H1 (cell line): Measurements from ENCODE around the gene KCNV2. TPM values are rescaled to one million over a fixed set of nuclear protein-coding genes. Genes with fewer than 3 reads are reported as not detected.

Experiments used
- CTCF ChIA-PET: fragments of 300-600 bp; sonication (Branson Sonifier 250); formaldehyde crosslinking; loops from one replicate; lab custom pipeline; 2021; ENCODE audit not compliant: partially characterized antibody; lab: Charles Lee
- POLR2A ChIA-PET: fragments of 300-600 bp; sonication (Branson Sonifier 250); formaldehyde crosslinking; loops from one replicate; lab custom pipeline; 2021; ENCODE audit warnings: inconsistent platforms; ENCODE audit not compliant: partially characterized antibody; lab: Charles Lee
- DNase-seq, 2 experiments: peaks; one replicate each; pipeline versions ENCODE4 v3.0.0 to v3.0.0-alpha.2; 2010 to 2022; ENCODE audit warnings: low spot score in 2 of 2, low read depth in 1 of 2, mixed read lengths in 1 of 2
- FAIRE-seq: peaks from 2 replicates; lab custom pipeline; 2011; peaks lifted over from hg19 to GRCh38; lab: Jason Lieb, UNC
- H2AFZ ChIP-seq: 2 replicates; pipeline ENCODE4 v1.8.1; 2012; ENCODE audit warnings: low read length, inconsistent platforms
- H2AK5ac ChIP-seq: 2 replicates; pipeline ENCODE4 v1.6.1; 2013; ENCODE audit warnings: low read depth, low read length
- H2BK120ac ChIP-seq: replicated peaks from 2 replicates; pipeline ENCODE3; 2013; ENCODE audit warnings: low read depth, low read length, inconsistent platforms
- H2BK12ac ChIP-seq: 2 replicates; pipeline ENCODE4 v1.6.1; 2013; ENCODE audit warnings: low read depth, low read length
- H2BK15ac ChIP-seq: 2 replicates; pipeline ENCODE4 v1.6.1; 2013; ENCODE audit warnings: low read length
- H2BK20ac ChIP-seq: 2 replicates; pipeline ENCODE4 v1.6.1; 2013; ENCODE audit warnings: low read length
- H2BK5ac ChIP-seq: 2 replicates; pipeline ENCODE4 v1.6.1; 2013; ENCODE audit warnings: low read depth, low read length
- H3K14ac ChIP-seq: 2 replicates; pipeline ENCODE4 v1.6.1; 2013; ENCODE audit warnings: inconsistent platforms; ENCODE audit not compliant: insufficient read length
- H3K18ac ChIP-seq: 2 replicates; pipeline ENCODE4 v1.6.1; 2013; ENCODE audit warnings: low read length; ENCODE audit errors: extremely low read depth
- H3K23ac ChIP-seq: 2 replicates; pipeline ENCODE4 v1.6.1; 2013; ENCODE audit warnings: inconsistent platforms; ENCODE audit not compliant: insufficient read length
- H3K23me2 ChIP-seq: 2 replicates; pipeline ENCODE4 v1.6.1; 2013; ENCODE audit warnings: low read depth, low read length
- H3K27ac ChIP-seq: 2 replicates; pipeline ENCODE4 v1.6.1; 2011; ENCODE audit warnings: low read depth, low read length, inconsistent platforms
- H3K27me3 ChIP-seq, 4 experiments: replicated peaks in 1 of 4; 1 replicate in 1 of 4; 2 replicates in 3 of 4; pipeline versions ENCODE4 v1.6.1 to v1.8.1; 2011 to 2013; ENCODE audit warnings: low read length in 3 of 4, mild to moderate bottlenecking in 3 of 4, inconsistent platforms in 2 of 4, mixed read lengths in 2 of 4, moderate library complexity in 1 of 4; ENCODE audit not compliant: control insufficient read depth in 3 of 4, insufficient read depth in 3 of 4; ENCODE audit errors: extremely low read depth in 1 of 4
- H3K36me3 ChIP-seq, 4 experiments: 2 replicates each; pipeline versions ENCODE4 v1.6.1 to v1.8.1; 2011 to 2013; ENCODE audit warnings: mild to moderate bottlenecking in 4 of 4, low read length in 3 of 4, moderate library complexity in 2 of 4, control low read depth in 1 of 4, inconsistent platforms in 1 of 4; ENCODE audit not compliant: insufficient read depth in 4 of 4, control insufficient read depth in 2 of 4
- H3K4ac ChIP-seq: replicated peaks from 2 replicates; pipeline ENCODE3; 2013; ENCODE audit warnings: low read length, low read depth, mixed read lengths, inconsistent platforms; ENCODE audit not compliant: insufficient read length
- H3K4me1 ChIP-seq, 4 experiments: replicated peaks in 1 of 4; 1 replicate in 1 of 4; 2 replicates in 3 of 4; pipeline versions ENCODE4 v1.6.1 to v1.8.1; 2011 to 2013; ENCODE audit warnings: low read length in 3 of 4, inconsistent platforms in 2 of 4, mixed read lengths in 1 of 4; ENCODE audit not compliant: insufficient read depth in 4 of 4, control insufficient read depth in 3 of 4
- H3K4me2 ChIP-seq, 2 experiments: 2 replicates each; pipeline versions ENCODE4 v1.6.1 to v1.8.1; 2011 to 2013; ENCODE audit warnings: low read depth in 2 of 2, low read length in 2 of 2, control low read depth in 1 of 2, inconsistent platforms in 1 of 2, mild to moderate bottlenecking in 1 of 2; ENCODE audit not compliant: insufficient read depth in 1 of 2
- H3K4me3 ChIP-seq, 4 experiments: fragments of 200-600, 300-600 bp in 1 of 4; sonication (generic), shearing (Covaris generic), sonication (Bioruptor Twin) in 1 of 4; 2 replicates each; pipeline versions ENCODE4 v1.5.1 to v1.8.1; 2011 to 2016; ENCODE audit warnings: low read length in 4 of 4, low read depth in 3 of 4, control low read depth in 2 of 4, inconsistent platforms in 2 of 4, mild to moderate bottlenecking in 2 of 4, mixed read lengths in 1 of 4, moderate library complexity in 1 of 4; ENCODE audit not compliant: insufficient read depth in 2 of 4; ENCODE audit errors: extremely low read depth in 1 of 4
- H3K56ac ChIP-seq: replicated peaks from 2 replicates; pipeline ENCODE3; 2013; ENCODE audit warnings: low read depth, mild to moderate bottlenecking, mixed read lengths, low read length, inconsistent platforms; ENCODE audit not compliant: insufficient read length
- H3K79me1 ChIP-seq: 2 replicates; pipeline ENCODE4 v1.6.1; 2013; ENCODE audit warnings: low read depth, low read length, control low read depth
- H3K79me2 ChIP-seq, 2 experiments: 2 replicates each; pipeline versions ENCODE4 v1.6.1 to v1.8.1; 2012 to 2013; ENCODE audit warnings: low read length in 2 of 2, mild to moderate bottlenecking in 2 of 2, inconsistent platforms in 1 of 2; ENCODE audit not compliant: insufficient read depth in 2 of 2, control insufficient read depth in 1 of 2
- H3K9ac ChIP-seq, 4 experiments: replicated peaks in 1 of 4; 1 replicate in 1 of 4; 2 replicates in 3 of 4; pipeline versions ENCODE4 v1.6.1 to v1.8.1; 2011 to 2013; ENCODE audit warnings: low read depth in 3 of 4, low read length in 3 of 4, control low read depth in 2 of 4, mild to moderate bottlenecking in 2 of 4, moderate library complexity in 2 of 4, inconsistent platforms in 1 of 4; ENCODE audit errors: extremely low read depth in 1 of 4
- H3K9me3 ChIP-seq, 2 experiments: 2 replicates each; pipeline versions ENCODE4 v1.6.1 to v1.8.1; 2012 to 2013; ENCODE audit warnings: mild to moderate bottlenecking in 2 of 2, moderate library complexity in 2 of 2, control low read depth in 1 of 2, inconsistent platforms in 1 of 2, low read depth in 1 of 2, low read length in 1 of 2, mixed read lengths in 1 of 2; ENCODE audit not compliant: insufficient read depth in 2 of 2
- H4K20me1 ChIP-seq, 2 experiments: replicated peaks in 1 of 2; 2 replicates each; pipeline versions ENCODE3 to v1.8.1; 2011 to 2013; ENCODE audit warnings: inconsistent platforms in 2 of 2, low read length in 2 of 2, mild to moderate bottlenecking in 1 of 2; ENCODE audit not compliant: insufficient read depth in 2 of 2, control insufficient read depth in 1 of 2
- H4K5ac ChIP-seq: 2 replicates; pipeline ENCODE4 v1.6.1; 2013; ENCODE audit warnings: low read length, low read depth, mixed read lengths, inconsistent platforms; ENCODE audit not compliant: insufficient read length
- H4K8ac ChIP-seq: 2 replicates; pipeline ENCODE4 v1.8.0; 2013; ENCODE audit warnings: mild to moderate bottlenecking, moderate library complexity, low read length, inconsistent platforms; ENCODE audit not compliant: insufficient read depth; ENCODE audit errors: extremely low read depth
- H4K91ac ChIP-seq: replicated peaks from 2 replicates; pipeline ENCODE3; 2013; ENCODE audit warnings: low read length, mixed read lengths, inconsistent platforms; ENCODE audit not compliant: insufficient read length
- CEBPB ChIP-seq: IDR thresholded peaks from 2 replicates; pipeline ENCODE4 v1.6.1; 2012; ENCODE audit warnings: low read depth, low read length
- WGBS, 2 experiments: shearing (Covaris generic) in 1 of 2; methylation state at CpG; one replicate each; pipeline versions ENCODE4 v1.1.6 to v1.1.7; 2013 to 2015; ENCODE audit warnings: low lambda C conversion rate in 2 of 2, mixed read lengths in 2 of 2, inconsistent platforms in 1 of 2, low coverage in 1 of 2, missing lambda C conversion rate in 1 of 2; ENCODE audit not compliant: insufficient replicate concordance in 2 of 2, insufficient coverage in 1 of 2, insufficient read length in 1 of 2; ENCODE audit errors: extremely low coverage in 1 of 2, missing lambda C conversion rate in 1 of 2; 5-methylcytosine and 5-hydroxymethylcytosine counted together
- polyA plus RNA-seq, 7 experiments: library from polyadenylated mRNA; depleted of rRNA in 3 of 7; stranded (reverse) in 5 of 7; unstranded in 2 of 7; fragments of >200 nt in 5 of 7; fragments of 200-250 nt in 2 of 7; gene quantifications; 1 replicate in 5 of 7; 2 replicates in 1 of 7; 4 replicates in 1 of 7; pipeline versions ENCODE4 v1.2.1 to v1.2.3, GENCODE V29; 2011 to 2013; ENCODE audit warnings: missing spikeins in 2 of 7, mixed read lengths in 2 of 7
- total RNA-seq: library from RNA; stranded (reverse); fragmentation: NEBNext Ultra II Directional; extraction: Animal tissue kit (Norgen Biotek cat#: 25700); gene quantifications from 2 replicates; pipeline ENCODE4 v1.2.1, GENCODE V29; 2021
- TF ChIP-seq, protein P1 (sequence below): IDR thresholded peaks from 2 replicates; pipeline ENCODE4 v1.6.1; 2011; ENCODE audit warnings: low read depth, mild to moderate bottlenecking, low read length; ENCODE audit not compliant: insufficient read depth
- TF ChIP-seq, protein P2 (sequence below): IDR thresholded peaks from 2 replicates; pipeline ENCODE4 v1.6.1; 2011; ENCODE audit warnings: low read length, improper control_type of control experiment

KCNV2 gene
- total and polyA plus RNA-seq, 2 of the 8 experiments (the other 6 are each of a cell fraction or from before 2014, with no cell fraction given) = not detected

DNA sequence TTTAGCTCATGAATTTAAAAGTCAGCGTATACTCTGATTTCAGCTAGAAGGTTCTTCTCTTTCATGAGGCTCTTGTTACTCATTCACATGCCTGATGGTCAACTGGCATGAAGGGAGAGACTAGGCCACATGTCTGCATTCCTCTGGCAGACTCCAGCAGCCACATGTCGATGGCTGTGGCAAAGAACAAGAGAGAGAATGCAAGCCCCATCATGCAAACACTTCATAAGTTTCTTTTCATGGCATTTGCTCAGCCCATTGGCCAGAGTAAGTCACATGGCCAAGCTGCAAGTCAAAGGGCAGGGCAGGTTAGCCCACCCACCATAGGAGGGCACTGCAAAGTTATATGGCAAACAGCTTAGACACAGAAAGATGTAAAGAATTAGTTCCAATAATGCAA is 5.4 kb downstream of the KCNV2 start:
- Histone ChIP-seq H2BK12ac (no peak overlapping the region), H4K91ac (no peak overlapping the region), H3K4ac (no peak overlapping the region), H2AK5ac (no peak overlapping the region), H3K27me3 (no peaks in the 10 kb centered on the region), H3K27ac (no peak overlapping the region), H3K23me2 (no peaks in the 10 kb centered on the region), H3K9me3 (no peaks in the 10 kb centered on the region; a peak in 1 of 4 replicates), H3K4me1 (peaks cover 0 to 2% (median 0%) of the 10 kb centered on the region in 4 experiments; a peak in 2 of 7 replicates), H4K5ac (no peak overlapping the region), H3K56ac (no peak overlapping the region), H3K79me1 (no peaks in the 10 kb centered on the region), H3K4me3 (no peak overlapping the region), H4K8ac (no peak overlapping the region), H3K79me2 (no peaks in the 10 kb centered on the region), H3K14ac (no peak overlapping the region), H2AFZ (peak overlapping the region; percentile 79; the same call in 1 of the 2 replicates), H3K23ac (no peak overlapping the region), H2BK20ac (no peak overlapping the region), H3K9ac (no peak overlapping the region), H2BK5ac (no peak overlapping the region), H3K18ac (no peak overlapping the region), H4K20me1 (no peaks in the 10 kb centered on the region), H3K4me2 (no peak overlapping the region), H2BK120ac (no peak overlapping the region), H2BK15ac (peak overlapping the region; percentile 66; the same call in 1 of the 2 replicates), H3K36me3 (peaks cover 0 to 9% (median 2%) of the 10 kb centered on the region in 4 experiments; a peak in 2 of 8 replicates)
- CTCF ChIA-PET = no interaction called here
- peak; percentile 50 for FAIRE-seq
- WGBS, 2 experiments = 87% methylated on average over 2 of the region's 2 CpGs; no CpG with 5 or more reads in 1 of the 2 experiments
- POLR2A ChIA-PET = no interaction called here
- no peak for DNase-seq
- TF ChIP-seq, protein P1, sequence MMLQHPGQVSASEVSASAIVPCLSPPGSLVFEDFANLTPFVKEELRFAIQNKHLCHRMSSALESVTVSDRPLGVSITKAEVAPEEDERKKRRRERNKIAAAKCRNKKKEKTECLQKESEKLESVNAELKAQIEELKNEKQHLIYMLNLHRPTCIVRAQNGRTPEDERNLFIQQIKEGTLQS = peak; percentile 6; the same call in 1 of the 2 replicates
- TF ChIP-seq CEBPB = no peak
- TF ChIP-seq, protein P2, sequence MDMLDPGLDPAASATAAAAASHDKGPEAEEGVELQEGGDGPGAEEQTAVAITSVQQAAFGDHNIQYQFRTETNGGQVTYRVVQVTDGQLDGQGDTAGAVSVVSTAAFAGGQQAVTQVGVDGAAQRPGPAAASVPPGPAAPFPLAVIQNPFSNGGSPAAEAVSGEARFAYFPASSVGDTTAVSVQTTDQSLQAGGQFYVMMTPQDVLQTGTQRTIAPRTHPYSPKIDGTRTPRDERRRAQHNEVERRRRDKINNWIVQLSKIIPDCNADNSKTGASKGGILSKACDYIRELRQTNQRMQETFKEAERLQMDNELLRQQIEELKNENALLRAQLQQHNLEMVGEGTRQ = peak; percentile 67
